ENCODE measurements around the gene NR3C1.

GRCh38 chr5:143373076-143373475, 30.4 kb downstream of the NR3C1 start:
- no peak for TF ChIP-seq POLR2A (IDR thresholded peaks at IDR 0.05)
- no peak for TF ChIP-seq CTCF (IDR thresholded peaks at IDR 0.05)

Data from right lobe of liver (tissue), 4 donors.